Neural cell (in vitro differentiated cells): ENCODE measurements around the gene MCTP2. TPM values are rescaled to one million over a fixed set of nuclear protein-coding genes. Genes with fewer than 3 reads are reported as not detected.

Experiments
- H2AFZ ChIP-seq: fragments of 200-600, 300-800 bp; sonication (generic), shearing (Covaris generic); 2 replicates; pipeline ENCODE4 v1.6.0; 2014; ENCODE audit warnings: low read depth, mild to moderate bottlenecking, antibody characterized with exemption, low read length, moderate library complexity
- H3F3A ChIP-seq: fragments of 200-600 bp; shearing (Covaris generic); 2 replicates; pipeline ENCODE4 v1.6.1; 2016; ENCODE audit warnings: mild to moderate bottlenecking, moderate library complexity, mixed read lengths, antibody characterized with exemption, low read length; ENCODE audit not compliant: insufficient read depth, poor library complexity, severe bottlenecking
- H3K27ac ChIP-seq: fragments of 200-600, 300-800 bp; sonication (generic), shearing (Covaris generic); 2 replicates; pipeline ENCODE4 v1.5.1; 2014; ENCODE audit warnings: mild to moderate bottlenecking, low read length, moderate library complexity
- H3K27me3 ChIP-seq: fragments of 300-800, 200-600 bp; sonication (generic), shearing (Covaris generic); 2 replicates; pipeline ENCODE4 v1.6.0; 2014; ENCODE audit warnings: mild to moderate bottlenecking, low read depth, low read length, moderate library complexity; ENCODE audit not compliant: insufficient read depth
- H3K36me3 ChIP-seq: fragments of 300-800, 200-600 bp; sonication (generic), shearing (Covaris generic); 2 replicates; pipeline ENCODE4 v1.5.1; 2014; ENCODE audit warnings: mild to moderate bottlenecking, antibody characterized with exemption, low read length, moderate library complexity; ENCODE audit not compliant: insufficient read depth
- H3K4me2 ChIP-seq: fragments of 300-800, 200-600 bp; sonication (generic), shearing (Covaris generic); 2 replicates; pipeline ENCODE4 v1.6.0; 2014; ENCODE audit warnings: mild to moderate bottlenecking, low read length
- H3K4me3 ChIP-seq: fragments of 300-800, 200-600 bp; sonication (generic), shearing (Covaris generic); 2 replicates; pipeline ENCODE4 v1.5.1; 2014; ENCODE audit warnings: mild to moderate bottlenecking, low read length, moderate library complexity
- H3K79me2 ChIP-seq: fragments of 200-600 bp; shearing (Covaris generic); replicated peaks from 2 replicates; pipeline ENCODE4 v1.6.0; 2014; ENCODE audit warnings: mild to moderate bottlenecking, low read length, moderate library complexity; ENCODE audit not compliant: insufficient read depth
- H3K9ac ChIP-seq: fragments of 300-800, 200-600 bp; sonication (generic), shearing (Covaris generic); 2 replicates; pipeline ENCODE4 v1.6.1; 2016; ENCODE audit warnings: mild to moderate bottlenecking, low read length, mixed read lengths
- H3K9me2 ChIP-seq: fragments of 200-600 bp; shearing (Covaris generic); 2 replicates; pipeline ENCODE4 v1.6.1; 2016; ENCODE audit warnings: mild to moderate bottlenecking, low read length, mixed read lengths; ENCODE audit not compliant: insufficient read depth
- H3K9me3 ChIP-seq: fragments of 200-600, 300-800 bp; sonication (generic), shearing (Covaris generic); 2 replicates; pipeline ENCODE4 v1.6.1; 2016; ENCODE audit warnings: mild to moderate bottlenecking, mixed run types, low read length, moderate library complexity, mixed read lengths
- H4K20me1 ChIP-seq: fragments of 200-600 bp; shearing (Covaris generic); 2 replicates; pipeline ENCODE4 v1.6.1; 2016; ENCODE audit warnings: mild to moderate bottlenecking, mixed run types; ENCODE audit not compliant: insufficient read depth
- CTCF ChIP-seq: fragments of 450-650 bp; IDR thresholded peaks from 2 replicates; pipeline ENCODE4 v1.5.1; 2014; ENCODE audit warnings: antibody characterized with exemption, mild to moderate bottlenecking, moderate library complexity; ENCODE audit not compliant: poor library complexity, severe bottlenecking
- EP300 ChIP-seq: fragments of 450-650 bp; conservative IDR thresholded peaks from 2 replicates; pipeline ENCODE4 v1.6.1; 2014; ENCODE audit warnings: antibody characterized with exemption, mild to moderate bottlenecking, moderate library complexity; ENCODE audit not compliant: poor library complexity, severe bottlenecking
- EZH2 ChIP-seq: fragments of 200-600, 300-800 bp; shearing (Covaris generic), sonication (generic); IDR thresholded peaks from 2 replicates; pipeline ENCODE4 v1.6.1; 2014; ENCODE audit warnings: antibody characterized with exemption, low read length, borderline replicate concordance, mild to moderate bottlenecking; ENCODE audit not compliant: insufficient read depth, poor library complexity, severe bottlenecking
- MXI1 ChIP-seq: fragments of 450-650 bp; conservative IDR thresholded peaks from 2 replicates; pipeline ENCODE4 v1.6.1; 2014; ENCODE audit warnings: antibody characterized with exemption, mild to moderate bottlenecking; ENCODE audit not compliant: poor library complexity, severe bottlenecking
- POLR2AphosphoS5 ChIP-seq: IDR thresholded peaks from 2 replicates; pipeline ENCODE4 v1.6.1; 2012
- RAD21 ChIP-seq: fragments of 450-650 bp; conservative IDR thresholded peaks from 2 replicates; pipeline ENCODE4 v1.6.1; 2014; ENCODE audit warnings: antibody characterized with exemption, mild to moderate bottlenecking, moderate library complexity
- REST ChIP-seq: IDR thresholded peaks from 2 replicates; pipeline ENCODE4 v1.6.1; 2012; ENCODE audit warnings: borderline replicate concordance
- SMC3 ChIP-seq: fragments of 450-650 bp; conservative IDR thresholded peaks from 2 replicates; pipeline ENCODE4 v1.6.1; 2014; ENCODE audit warnings: antibody characterized with exemption, mild to moderate bottlenecking, moderate library complexity; ENCODE audit not compliant: poor library complexity
- TAF1 ChIP-seq: IDR thresholded peaks from 2 replicates; pipeline ENCODE4 v1.6.1; 2012; ENCODE audit warnings: low read depth
- polyA plus RNA-seq: library from polyadenylated mRNA; depleted of rRNA; stranded (reverse); fragments of >200 nt; gene quantifications from 2 replicates; pipeline ENCODE4 v1.2.3, GENCODE V29; 2014

Gene MCTP2
- polyA plus RNA-seq, 1 donor from 2014 or later, result not detected

- H2AFZ ChIP-seq, result no peak overlapping the region
- H3K4me3 ChIP-seq, result no peak overlapping the region
- no peaks in the 10 kb centered on the region for H3K36me3 ChIP-seq
- no peaks in the 10 kb centered on the region for H3K79me2 ChIP-seq
- no peak for TF ChIP-seq CTCF
- no peak for TF ChIP-seq EZH2
- TF ChIP-seq SMC3, result no peak
- no peak for TF ChIP-seq TAF1
- no peak for TF ChIP-seq MXI1
- TF ChIP-seq POLR2AphosphoS5, result no peak
- TF ChIP-seq REST, result no peak
- no peak for TF ChIP-seq RAD21
- no peak for TF ChIP-seq EP300
- no peaks in the 10 kb centered on the region for H4K20me1 ChIP-seq
- H3K9me3 ChIP-seq, result no peaks in the 10 kb centered on the region
- H3K4me2 ChIP-seq, result no peak overlapping the region
- no peaks in the 10 kb centered on the region for H3K9me2 ChIP-seq
- no peak overlapping the region for H3K27ac ChIP-seq
- no peaks in the 10 kb centered on the region for H3F3A ChIP-seq
- no peak overlapping the region for H3K9ac ChIP-seq
- H3K27me3 ChIP-seq, result peaks cover 18% of the 10 kb centered on the region
Measured at GRCh38 chr15:94237903-94238302, 6.5 kb downstream of the MCTP2 start.

DNA sequence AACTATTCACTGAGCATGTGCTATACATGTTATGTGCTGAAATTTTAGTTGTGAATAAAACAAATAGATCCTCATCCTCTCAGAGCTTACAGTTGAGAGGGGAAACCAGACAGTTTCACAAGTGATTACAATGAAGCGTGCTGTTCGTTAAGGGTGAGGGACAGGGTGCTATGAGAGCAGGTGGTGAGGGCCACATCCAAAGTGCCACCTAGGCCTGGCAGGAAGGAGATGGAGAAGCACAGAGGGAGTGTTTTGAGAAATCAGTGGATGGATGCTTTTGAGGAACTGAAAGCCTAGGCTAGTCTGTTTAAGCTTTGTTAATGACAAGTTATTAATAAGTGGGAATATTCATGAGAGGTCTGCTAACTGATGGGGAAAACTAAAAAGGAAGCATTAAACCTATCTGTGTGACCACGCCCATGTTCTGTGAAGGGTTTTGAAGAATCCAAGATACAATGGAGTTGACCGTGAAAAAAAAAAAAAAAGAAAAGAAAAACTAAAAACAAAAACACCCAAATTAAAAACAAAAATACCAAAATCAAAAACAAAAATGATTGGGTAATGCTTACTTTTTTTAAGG is 7.3 kb downstream of the MCTP2 start:
- H3K36me3 ChIP-seq, result no peaks in the 10 kb centered on the region
- no peaks in the 10 kb centered on the region for H3F3A ChIP-seq
- no peak overlapping the region for H2AFZ ChIP-seq
- no peak overlapping the region for H3K4me2 ChIP-seq
- H3K79me2 ChIP-seq, result no peaks in the 10 kb centered on the region
- no peak overlapping the region for H3K9ac ChIP-seq
- H3K9me2 ChIP-seq, result no peaks in the 10 kb centered on the region
- peaks cover 11% of the 10 kb centered on the region for H3K27me3 ChIP-seq
- no peaks in the 10 kb centered on the region for H4K20me1 ChIP-seq
- H3K9me3 ChIP-seq, result no peaks in the 10 kb centered on the region
- no peak overlapping the region for H3K27ac ChIP-seq
- TF ChIP-seq MXI1, result no peak
- TF ChIP-seq RAD21, result no peak
- TF ChIP-seq TAF1, result no peak
- TF ChIP-seq CTCF, result no peak
- TF ChIP-seq SMC3, result no peak
- TF ChIP-seq POLR2AphosphoS5, result no peak
- no peak for TF ChIP-seq EP300
- no peak for TF ChIP-seq EZH2
- no peak for TF ChIP-seq REST
- H3K4me3 ChIP-seq, result no peak overlapping the region
